Gastrocnemius medialis (tissue), 4 donors: ENCODE data around the gene SORL1.

Experiments
- POLR2A ChIP-seq, 2 donors: fragments of 450-650 bp; IDR thresholded peaks; one replicate each; pipeline ENCODE4 v1.6.1; 2017; ENCODE audit warnings: antibody characterized with exemption in 2 of 2, mild to moderate bottlenecking in 2 of 2, moderate library complexity in 2 of 2
- TF ChIP-seq, protein P1 (sequence below), 5 experiments: fragments of 450-650 bp in 3 of 5; fragments of 200-600 bp in 2 of 5; sonication (generic) in 2 of 5; IDR thresholded peaks in 4 of 5; conservative IDR thresholded peaks in 1 of 5; 1 replicate in 4 of 5; 2 replicates in 1 of 5; pipeline ENCODE4 v1.5.1; 2016 to 2019; ENCODE audit warnings: antibody characterized with exemption in 5 of 5, mild to moderate bottlenecking in 3 of 5, moderate library complexity in 3 of 5

DNA sequence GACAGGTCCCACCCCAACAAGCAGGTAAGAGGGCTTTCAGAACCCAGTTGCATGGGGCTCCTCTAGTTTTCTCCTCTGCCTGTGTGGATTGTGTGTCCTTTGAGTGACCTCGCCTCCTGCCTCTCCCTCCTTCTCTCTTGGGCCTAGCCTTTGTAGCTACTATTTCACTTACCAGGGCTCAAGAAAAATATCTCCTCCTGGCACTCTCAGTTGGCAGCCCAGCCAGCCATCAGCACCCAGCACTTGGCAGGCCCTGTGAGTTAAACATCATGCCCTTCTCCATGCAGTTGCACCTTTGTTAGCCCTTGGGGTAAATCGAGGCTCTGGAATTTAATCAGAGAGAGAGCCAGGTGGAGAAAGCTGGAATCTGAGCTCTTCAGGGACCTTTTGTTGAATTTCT lies 36.1 kb downstream of the SORL1 start:
- TF ChIP-seq, protein P1, sequence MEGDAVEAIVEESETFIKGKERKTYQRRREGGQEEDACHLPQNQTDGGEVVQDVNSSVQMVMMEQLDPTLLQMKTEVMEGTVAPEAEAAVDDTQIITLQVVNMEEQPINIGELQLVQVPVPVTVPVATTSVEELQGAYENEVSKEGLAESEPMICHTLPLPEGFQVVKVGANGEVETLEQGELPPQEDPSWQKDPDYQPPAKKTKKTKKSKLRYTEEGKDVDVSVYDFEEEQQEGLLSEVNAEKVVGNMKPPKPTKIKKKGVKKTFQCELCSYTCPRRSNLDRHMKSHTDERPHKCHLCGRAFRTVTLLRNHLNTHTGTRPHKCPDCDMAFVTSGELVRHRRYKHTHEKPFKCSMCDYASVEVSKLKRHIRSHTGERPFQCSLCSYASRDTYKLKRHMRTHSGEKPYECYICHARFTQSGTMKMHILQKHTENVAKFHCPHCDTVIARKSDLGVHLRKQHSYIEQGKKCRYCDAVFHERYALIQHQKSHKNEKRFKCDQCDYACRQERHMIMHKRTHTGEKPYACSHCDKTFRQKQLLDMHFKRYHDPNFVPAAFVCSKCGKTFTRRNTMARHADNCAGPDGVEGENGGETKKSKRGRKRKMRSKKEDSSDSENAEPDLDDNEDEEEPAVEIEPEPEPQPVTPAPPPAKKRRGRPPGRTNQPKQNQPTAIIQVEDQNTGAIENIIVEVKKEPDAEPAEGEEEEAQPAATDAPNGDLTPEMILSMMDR (IDR thresholded peaks at IDR 0.05 in 4 of 5, conservative IDR thresholded peaks at IDR 0.05 in 1 of 5), result no peak
- no peak for TF ChIP-seq POLR2A (IDR thresholded peaks at IDR 0.05)
